HG02870 (cell line): ENCODE data around the gene RHOBTB1.
A peak's percentile ranks its signal among the peaks of the same experiment; 100 is the strongest.

Experiments
- ATAC-seq: cut with Tn5 transposase; IDR thresholded peaks from one replicate; pipeline ENCODE4 v1.9.1; 2021; ENCODE audit warnings: mild to moderate bottlenecking, moderate library complexity; ENCODE audit not compliant: unreplicated experiment

The RHOBTB1 gene

DNA sequence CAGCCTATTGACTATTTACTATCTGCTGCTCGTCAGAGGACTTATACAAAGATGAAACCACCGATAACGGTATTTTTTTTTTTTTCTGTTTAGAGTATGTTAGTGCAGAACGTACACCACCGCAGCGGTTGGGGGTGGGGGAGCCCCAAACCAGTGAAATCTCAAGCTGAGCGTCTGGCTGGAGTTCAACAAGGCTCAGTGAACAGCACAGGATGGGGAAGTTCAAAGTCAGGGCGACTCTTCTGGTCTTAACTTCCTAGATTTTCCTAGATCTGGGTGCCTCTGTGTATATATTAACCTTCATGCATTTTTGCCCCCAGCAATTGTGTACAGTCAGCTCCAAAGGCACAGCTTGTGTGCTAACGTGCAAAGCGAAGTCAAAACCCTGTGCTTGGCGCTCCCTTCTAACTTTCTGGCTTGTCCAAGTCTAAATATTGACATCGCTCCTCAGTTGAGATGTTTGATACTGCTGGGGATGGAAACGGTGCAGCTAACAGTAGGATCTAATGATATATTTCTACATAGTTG is 1.1 kb downstream of the RHOBTB1 start:
- peak; percentile 65 for ATAC-seq

DNA sequence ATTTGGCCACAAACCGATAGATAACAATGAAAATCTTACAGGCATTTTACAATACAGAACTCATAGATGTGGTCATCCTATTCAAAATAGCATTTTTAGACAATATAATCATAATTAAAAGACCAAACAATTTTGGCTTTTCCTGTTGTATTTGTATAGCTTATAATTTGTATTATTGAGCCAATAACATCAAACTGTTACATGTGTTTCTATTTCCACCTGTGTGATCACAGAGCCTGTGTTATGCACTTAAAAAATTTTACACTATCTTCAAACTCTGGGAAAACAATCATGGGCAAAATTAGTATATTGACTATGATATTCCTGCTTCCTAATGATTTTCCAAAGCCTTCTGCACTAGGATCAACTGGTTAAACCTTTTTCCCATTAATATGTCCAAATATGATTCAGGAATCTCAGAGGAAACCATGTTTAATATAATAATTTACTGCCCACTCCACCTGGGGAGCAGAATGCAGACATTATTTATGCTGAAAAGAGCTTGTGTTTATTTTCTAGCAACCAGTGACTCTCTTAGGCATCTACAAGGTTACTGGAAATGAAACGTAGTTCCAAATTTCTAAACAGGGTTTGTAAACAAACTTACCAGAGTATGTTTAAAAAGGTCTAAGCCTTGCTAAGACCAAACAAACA is 1.7 kb downstream of the RHOBTB1 start:
- no peak for ATAC-seq

DNA sequence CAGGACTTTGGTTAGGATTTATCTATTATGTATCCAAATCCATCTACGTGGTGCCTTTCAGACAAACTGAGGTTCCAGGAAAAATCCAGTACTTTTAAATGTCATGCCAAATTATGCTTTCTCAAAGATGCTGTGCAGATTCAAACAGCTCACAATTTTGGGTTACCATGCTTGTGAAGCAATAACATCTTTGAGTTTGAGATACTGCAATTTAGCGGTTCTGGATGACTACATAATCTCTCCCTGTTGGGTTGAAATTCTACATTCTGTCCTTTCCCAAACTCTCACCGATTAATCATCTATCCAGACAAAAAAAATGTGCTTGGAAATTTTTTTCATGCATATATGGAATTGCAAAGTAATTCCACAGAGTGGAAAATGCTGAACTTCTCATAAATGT is 3.5 kb downstream of the RHOBTB1 start:
- ATAC-seq = no peak

DNA sequence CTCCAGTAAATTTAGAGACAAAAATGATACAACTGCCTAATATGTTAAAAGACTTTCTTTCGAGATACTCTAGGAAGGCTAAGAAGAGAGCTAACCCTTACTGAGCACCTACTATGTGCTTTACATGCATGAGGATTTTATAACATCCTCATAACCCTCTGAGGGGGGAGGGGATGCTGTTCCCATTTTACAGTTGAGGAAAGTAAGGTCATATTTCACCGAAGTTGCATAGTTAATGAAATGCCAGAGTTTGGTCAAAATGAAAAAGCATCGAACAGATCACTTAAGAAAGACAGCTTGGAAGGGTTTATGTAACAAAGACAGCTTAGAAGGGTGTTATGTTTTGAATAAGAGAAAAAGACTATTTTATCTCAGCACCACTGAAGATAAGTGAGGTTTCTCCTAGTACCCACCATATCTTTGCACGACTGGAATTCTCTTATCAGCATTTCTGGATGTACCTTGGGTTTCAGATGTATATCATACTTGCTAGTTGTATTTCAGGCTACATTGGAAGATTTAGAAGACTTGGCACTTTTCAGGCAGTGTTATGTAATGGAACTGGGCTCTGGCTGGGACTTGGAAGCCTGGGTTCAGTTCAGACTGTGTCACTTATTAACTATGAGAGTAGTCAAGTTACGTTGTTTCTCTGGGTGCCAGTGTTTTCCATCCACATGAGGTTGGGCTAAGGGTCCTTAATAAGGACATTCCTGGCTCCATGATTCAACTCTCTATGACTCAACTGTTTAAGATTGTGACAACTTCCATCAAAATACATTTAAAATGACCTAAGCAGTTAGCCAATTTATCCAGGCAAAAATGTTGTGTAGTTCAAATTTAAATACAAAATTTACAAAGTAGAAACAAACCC is 6.0 kb downstream of the RHOBTB1 start:
- ATAC-seq = no peak

DNA sequence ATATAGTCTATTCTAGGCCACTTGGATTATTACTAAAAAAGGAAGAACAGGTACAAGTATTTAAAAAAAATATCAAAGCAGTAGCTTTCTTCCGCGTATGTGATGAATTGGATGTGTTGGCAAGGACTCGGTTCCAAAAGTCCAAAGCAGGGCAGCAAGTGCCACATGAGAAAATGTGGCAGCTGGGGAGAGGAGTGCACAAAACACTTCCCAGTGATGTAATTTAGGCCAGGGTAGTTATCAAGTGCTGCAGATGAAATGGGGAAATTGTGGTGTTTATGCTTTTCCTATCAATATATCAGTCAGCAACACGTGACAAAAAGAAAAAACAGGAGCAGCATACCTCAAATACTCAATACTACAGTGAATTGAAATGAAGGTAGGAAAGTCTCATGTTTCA is 7.0 kb downstream of the RHOBTB1 start:
- ATAC-seq = no peak

DNA sequence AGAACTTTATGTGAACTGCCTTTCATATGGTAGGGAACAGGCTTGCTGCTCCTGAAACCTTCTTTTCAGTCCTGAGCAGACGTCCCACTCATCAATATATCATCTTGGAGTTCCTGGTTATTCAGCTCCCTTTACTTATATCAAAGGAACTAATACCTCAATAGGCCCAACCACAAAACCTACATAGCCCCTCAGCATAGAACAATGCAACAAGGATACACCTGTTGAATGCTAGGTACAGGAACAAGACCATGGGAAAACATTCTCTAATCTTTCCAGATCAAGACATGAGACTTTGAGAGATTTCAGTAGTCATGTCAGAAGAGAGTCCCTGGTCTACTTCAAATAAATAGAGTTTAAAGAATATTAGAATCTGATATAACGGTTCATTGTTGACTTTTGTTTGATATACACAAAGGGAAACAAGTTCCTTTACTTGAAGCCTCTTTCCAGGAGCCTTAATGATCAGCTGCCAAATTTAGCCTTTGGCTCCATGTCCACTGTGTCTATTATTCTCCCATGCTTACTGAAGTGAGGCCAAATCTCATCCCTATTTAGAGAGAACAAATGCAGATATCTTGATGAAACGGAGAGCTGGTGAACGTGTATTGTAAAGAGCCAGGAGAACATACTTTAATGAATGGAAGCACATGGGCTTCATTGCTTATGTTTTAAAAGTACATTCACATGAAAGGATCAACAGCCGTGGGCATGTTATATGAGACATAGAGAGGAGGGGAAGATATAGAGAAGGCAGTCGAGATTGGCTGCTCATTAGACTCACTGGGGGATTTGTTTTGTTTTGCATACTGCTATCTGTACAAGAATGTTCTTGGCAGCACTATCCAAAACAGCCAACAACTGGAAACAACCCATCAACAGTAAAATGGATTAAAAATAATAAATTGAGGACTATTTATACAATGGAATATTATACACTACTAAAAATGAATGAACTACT is 9.5 kb downstream of the RHOBTB1 start:
- no peak for ATAC-seq

DNA sequence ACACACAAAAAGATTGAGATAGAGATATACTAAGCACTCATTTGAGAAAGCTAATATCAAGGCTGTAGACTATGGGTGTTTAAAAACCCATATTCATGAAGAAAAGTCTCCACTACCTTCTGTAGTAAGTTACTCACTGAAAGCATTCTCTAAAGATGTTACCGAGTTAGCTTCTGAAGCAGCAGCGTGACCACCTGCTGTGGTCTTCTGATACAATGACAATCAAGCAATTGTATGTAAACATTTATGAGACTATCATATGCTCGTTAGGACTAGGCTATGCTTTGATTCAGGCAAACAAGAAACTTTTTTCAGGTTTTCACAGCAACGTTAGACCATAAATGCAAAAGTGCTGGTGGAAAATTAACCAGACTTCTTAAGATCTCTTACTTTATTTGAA is 11.2 kb downstream of the RHOBTB1 start:
- no peak for ATAC-seq

DNA sequence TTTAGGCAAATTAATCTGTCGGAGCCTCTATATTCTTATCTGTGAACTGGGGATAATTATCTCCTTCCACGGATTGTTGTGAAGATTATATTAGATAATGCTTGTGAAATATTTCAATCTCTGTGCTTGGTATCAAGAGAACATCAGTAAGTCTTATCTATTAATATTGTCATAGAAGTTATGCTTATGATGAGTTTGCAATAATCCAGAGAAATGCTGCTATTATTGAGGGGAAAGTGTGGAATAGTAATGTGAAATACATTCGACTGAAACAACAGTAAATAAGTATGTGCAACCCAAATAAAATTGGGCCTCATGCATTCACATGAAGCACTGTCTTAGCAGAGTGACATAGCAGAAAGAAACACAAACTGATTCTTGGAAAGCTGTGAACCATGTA is 13.7 kb downstream of the RHOBTB1 start:
- ATAC-seq = no peak

DNA sequence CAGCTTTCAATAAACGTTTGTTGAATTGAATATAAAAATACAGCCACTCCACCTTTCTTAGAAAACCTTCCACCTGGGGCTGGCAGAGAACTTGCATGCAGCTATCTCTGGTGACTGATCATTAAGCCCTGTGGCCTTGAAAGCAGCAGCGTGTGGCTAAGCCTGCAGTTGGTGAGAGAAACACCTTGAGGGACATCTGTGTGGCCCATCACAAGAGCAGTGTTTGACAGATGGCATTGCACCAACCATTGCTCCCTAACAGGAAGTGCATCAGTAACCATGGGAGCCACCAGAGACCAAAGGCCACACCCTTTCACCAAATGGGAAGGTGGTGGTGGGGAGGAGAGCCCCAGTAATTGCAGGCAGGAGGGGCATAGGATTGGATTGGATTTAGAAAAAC is 22.4 kb downstream of the RHOBTB1 start:
- no peak for ATAC-seq

DNA sequence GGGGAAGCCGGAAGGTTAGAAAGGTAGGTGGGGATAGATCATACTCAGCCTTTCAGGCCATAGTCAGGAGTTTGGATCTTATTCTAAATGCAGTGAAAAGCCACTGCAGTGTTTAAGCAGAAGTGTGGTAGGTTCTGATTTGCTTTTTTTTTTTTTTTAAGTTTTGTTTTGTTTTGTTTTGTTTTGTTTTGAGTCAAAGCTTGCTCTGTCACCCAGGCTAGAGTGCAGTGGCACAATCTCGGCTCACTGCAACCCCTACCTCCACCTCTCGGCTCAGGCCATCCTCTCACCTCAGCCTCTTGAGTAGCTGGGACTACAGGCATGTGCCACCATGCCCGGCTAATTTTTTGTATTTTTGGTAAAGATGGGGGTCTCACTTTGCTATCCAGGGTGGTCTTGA is 23.5 kb downstream of the RHOBTB1 start:
- peak; percentile 60 for ATAC-seq

DNA sequence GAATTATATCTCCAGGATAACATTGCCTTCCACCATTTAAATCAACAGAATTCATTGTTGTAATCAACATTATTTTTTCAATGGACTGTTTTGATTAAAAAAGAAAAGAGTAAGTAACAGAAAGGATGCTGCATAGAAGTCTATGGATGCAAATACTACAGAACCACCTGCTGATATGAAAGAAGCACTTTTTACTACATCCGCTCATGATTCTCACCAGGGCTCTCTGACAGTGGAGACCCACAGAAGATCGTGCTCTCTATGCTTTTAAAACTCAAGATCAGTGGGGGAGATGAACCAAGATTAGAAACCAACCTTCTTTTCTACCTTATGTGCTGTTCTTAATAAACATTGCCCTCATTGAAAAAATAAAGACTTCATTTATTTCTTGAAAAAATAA is 24.4 kb downstream of the RHOBTB1 start:
- no peak for ATAC-seq

DNA sequence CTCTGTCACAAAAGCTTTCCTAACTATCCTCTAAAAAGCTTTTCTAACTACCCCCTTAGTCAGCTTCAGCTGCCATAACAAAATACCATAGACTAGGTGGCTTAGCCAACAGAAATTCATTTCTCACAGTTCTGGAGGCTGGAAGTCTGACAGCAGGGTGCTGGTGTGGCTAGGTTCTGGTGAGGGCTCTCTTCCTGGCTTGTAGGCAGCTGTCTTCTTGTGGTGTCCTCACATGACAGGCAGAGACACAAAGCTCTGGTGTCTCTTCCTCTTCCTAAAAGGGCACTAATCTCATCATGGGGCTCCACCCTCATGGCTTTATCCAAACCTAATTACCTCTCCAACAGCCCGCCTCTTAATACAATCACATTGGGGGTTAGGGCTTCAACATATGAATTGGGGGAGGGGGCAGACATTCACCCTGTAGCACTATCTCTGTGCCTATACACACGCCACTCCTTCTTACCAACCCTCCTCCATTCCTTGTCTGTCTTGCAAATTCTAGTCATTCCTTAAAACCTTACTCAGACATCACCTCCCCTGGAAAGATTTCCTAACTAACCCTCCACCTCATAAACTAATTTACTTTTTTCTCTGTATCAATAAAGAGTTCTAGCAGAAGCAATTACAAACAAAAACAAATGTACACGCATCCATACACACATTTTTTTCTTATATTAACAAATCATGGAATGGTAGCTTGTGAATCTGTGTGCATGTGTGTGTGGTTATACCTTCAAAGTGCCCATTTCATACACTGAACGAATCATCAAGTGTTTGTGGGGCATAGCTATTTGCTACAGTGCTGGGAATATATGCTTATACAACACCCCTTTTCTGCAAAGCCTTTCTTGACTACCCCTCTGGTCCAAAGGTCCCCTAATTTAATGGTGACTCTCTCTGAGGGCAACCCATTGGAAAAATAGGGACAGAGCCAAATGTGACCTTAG is 26.4 kb downstream of the RHOBTB1 start:
- ATAC-seq = no peak

DNA sequence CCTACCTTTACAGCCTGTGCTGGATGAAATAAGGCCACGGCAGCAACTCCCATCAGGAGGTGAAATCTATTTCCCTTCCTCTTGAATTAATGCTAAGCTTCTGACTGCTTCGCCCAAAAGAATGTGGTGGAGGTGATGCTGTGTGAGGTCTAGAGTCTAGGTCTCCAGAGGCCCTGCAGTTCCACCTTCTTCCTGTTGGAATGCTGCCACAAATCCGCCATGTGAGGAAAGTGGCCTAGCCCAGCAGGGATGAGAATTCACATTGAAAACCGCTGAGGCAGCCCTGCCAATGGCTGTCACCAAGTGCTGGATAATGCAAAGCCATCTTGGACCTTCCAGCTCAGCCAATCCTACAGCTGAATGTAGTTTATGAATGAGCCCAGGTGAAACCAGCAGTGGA is 28.0 kb downstream of the RHOBTB1 start:
- no peak for ATAC-seq

DNA sequence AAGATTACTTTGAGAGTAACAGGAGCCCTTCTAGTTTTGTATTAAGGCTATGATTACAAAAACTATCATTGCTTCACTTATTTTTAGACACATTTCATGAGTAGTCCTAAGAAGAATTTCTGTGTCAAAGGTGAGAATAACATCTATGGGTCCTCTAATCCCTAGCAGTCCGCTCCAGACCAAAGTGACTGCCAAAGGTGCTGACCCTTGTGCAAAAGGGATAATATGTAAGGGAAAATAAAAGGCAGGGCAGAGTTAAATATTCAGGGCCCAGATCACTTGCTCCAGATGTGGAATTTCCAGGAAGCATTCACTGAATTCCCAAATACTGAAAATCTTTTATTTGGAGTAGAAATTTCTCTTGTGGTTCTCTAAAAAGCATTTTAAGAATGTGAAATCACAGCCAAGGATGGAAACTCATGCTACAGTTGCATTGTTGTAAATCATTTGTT is 29.3 kb downstream of the RHOBTB1 start:
- ATAC-seq = no peak

DNA sequence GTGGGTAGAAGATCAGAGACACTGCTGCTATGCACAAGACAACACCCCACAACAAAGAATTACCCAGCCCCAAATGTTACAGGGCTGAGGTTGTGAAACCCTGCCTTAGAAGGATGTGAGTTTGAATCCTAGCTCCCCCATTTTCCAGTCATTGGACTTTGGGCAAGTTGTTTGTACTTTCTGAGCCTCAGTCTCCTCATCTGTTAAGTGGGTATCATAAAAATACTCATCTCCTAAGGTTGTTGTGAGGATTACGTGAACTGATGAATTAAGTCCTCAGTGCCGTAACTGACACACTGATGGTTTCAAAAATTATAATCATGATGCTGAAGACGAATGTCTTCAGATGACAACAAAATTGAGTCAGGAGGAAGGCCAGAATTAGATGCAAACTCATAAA is 30.3 kb downstream of the RHOBTB1 start:
- no peak for ATAC-seq

DNA sequence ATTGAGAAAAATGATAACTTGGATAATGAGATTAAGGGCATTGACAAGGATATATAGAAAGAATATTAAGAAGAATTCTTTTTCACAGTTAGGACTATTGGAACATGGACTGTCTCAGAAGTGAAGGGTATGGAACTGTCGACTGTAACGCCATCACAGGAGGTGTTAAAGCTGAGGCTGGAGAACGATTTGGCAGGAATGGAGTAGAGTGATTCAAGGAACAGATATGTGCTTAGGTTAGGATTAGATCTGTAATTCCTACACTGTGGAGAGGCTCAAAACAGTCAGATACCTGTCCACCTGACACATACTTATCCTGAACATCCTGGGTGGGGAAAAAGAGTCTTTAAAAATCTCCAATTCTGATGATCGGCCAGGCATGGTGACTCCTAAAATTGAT is 30.9 kb downstream of the RHOBTB1 start:
- ATAC-seq = no peak

DNA sequence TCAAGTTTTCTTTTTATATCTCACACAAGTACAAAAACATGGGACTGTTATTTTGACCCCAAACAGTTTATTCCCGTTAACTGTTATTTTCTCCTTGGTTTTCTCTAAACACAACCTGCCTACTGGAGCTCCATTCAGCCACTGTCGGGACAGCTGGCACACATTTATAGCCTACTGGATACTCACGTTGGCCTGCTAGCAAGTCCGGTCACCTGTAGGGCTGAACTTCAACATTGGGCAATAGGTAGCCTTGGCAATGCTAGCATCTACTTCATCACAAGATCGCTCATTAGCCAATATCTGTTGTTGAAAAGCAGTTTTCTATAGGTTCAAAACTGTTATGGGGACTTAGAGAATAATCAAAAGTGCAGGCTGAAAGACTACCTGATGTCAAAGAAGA is 32.3 kb downstream of the RHOBTB1 start:
- ATAC-seq = no peak

DNA sequence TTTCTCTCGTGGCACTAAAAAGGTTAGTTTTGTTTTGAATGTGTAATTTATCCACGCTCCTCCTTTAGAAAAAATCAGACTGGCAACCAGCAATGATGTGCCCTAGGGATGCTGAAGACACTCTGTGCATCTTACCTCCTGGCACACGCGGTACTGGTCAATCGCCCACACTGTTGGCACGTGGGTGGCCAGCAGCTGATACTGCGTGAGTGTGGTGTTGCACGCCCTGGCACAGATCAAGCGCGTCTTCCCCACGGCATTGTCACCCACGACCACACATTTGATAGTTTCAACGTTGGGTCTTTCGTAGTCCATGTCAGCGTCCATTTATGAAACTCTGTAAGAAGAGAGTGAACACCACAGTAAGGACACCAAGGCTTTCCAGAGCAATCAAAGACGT is 32.8 kb downstream of the RHOBTB1 start:
- ATAC-seq = no peak

DNA sequence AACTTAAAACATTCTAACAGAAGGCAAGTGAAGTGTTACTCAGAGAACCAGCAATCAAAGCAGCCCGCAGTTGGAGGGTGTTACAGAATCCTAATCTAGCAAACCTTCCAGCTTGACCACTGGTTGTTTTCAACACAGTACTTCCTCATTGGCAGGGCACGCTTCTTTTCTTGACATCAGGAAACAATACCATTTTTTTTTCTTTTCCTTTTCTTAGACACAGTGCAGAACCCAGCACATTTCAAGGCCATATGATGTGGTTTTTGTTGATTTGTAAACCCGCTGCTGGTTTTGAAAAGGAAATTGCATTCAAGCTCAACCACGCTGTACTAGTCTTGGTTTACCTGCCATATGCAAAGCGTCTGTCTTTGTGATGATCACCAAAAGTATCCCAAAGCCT is 33.4 kb downstream of the RHOBTB1 start:
- peak; percentile 62 for ATAC-seq

DNA sequence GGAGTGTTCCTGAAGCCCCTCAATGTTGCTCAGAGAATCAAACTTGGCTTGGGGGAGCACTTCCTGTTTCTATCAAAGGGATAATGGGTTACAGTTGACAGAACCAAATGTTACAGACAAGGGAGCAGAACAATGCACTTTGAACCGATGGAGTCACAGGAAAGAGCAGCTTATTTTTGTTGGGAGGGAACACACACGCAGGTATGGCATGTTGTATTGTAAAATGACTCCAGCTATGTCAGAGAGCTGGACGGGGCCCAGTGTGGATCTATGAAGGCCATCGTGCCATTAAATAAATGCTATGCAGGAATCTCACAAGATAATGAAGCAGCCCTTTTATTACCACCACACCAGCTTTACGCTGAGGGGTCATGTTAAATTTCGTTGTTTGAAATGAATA is 35.1 kb downstream of the RHOBTB1 start:
- no peak for ATAC-seq
